ENCODE measurements around the gene KTN1.

GRCh38 chr14:55710506-55711041 lies 130.6 kb downstream of the KTN1 start:
- TF ChIP-seq EZH2 (IDR thresholded peaks at IDR 0.05) (no peak), POLR2AphosphoS5 (IDR thresholded peaks at IDR 0.05; ENCODE audit: borderline replicate concordance, low read depth, low read length) (no peak), FOXP2 (optimal IDR thresholded peaks at IDR 0.05; ENCODE audit: control extremely low read depth, extremely low read length, insufficient read depth) (no peak)
